GM19395 (cell line): ENCODE results near the gene ADGRG7.

Experiments used
- ATAC-seq: cut with Tn5 transposase; IDR thresholded peaks from one replicate; pipeline ENCODE4 v1.9.1; 2021; ENCODE audit warnings: mild to moderate bottlenecking, moderate library complexity; ENCODE audit not compliant: unreplicated experiment

Gene ADGRG7

GRCh38 chr3:100697172-100697571 lies 87.8 kb downstream of the ADGRG7 start:
- ATAC-seq, result no peak

- no peak for ATAC-seq
These were observed 88.4 kb downstream of the ADGRG7 start for GRCh38 chr3:100697723-100698285.

GRCh38 chr3:100698736-100699135 lies 89.3 kb downstream of the ADGRG7 start:
- ATAC-seq, result no peak

- ATAC-seq, result no peak
These were observed 91.3 kb downstream of the ADGRG7 start for GRCh38 chr3:100700708-100701107.

- ATAC-seq, result peak; percentile 65
These were observed 92.9 kb downstream of the ADGRG7 start for GRCh38 chr3:100702082-100702979.

- peak; percentile 12 for ATAC-seq
These were observed 93.6 kb downstream of the ADGRG7 start for GRCh38 chr3:100702980-100703345.

- no peak for ATAC-seq
These were observed 94.5 kb downstream of the ADGRG7 start for GRCh38 chr3:100703865-100704264.

- no peak for ATAC-seq
These were observed 97.0 kb downstream of the ADGRG7 start for GRCh38 chr3:100706365-100706764.

- ATAC-seq, result no peak
These were observed 99.2 kb downstream of the ADGRG7 start for GRCh38 chr3:100708644-100708988.

GRCh38 chr3:100708989-100709841 lies 99.8 kb downstream of the ADGRG7 start, which contains the start of gene TFG:
Gene TFG, plus strand, starts transcription at chr3:100709494. Its CDS starts 4,192 bp downstream, at chr3:100713686.
- peak; percentile 95 for ATAC-seq

- no peak for ATAC-seq
These were observed 100.5 kb downstream of the ADGRG7 start for GRCh38 chr3:100709842-100710260.

- peak; percentile 55 for ATAC-seq
These were observed 101.0 kb downstream of the ADGRG7 start for GRCh38 chr3:100710261-100710968.

- ATAC-seq, result no peak
These were observed 105.8 kb downstream of the ADGRG7 start for GRCh38 chr3:100715176-100715575.

- no peak for ATAC-seq
These were observed 107.7 kb downstream of the ADGRG7 start for GRCh38 chr3:100717063-100717462.

- no peak for ATAC-seq
These were observed 108.5 kb downstream of the ADGRG7 start for GRCh38 chr3:100717637-100718487.

- no peak for ATAC-seq
These were observed 109.7 kb downstream of the ADGRG7 start for GRCh38 chr3:100719136-100719535.

- ATAC-seq, result no peak
These were observed 111.0 kb downstream of the ADGRG7 start for GRCh38 chr3:100720426-100720825.

- ATAC-seq, result no peak
These were observed 116.6 kb downstream of the ADGRG7 start for GRCh38 chr3:100725935-100726513.

- no peak for ATAC-seq
These were observed 117.3 kb downstream of the ADGRG7 start for GRCh38 chr3:100726706-100727105.

- peak; percentile 79 for ATAC-seq
These were observed 121.1 kb downstream of the ADGRG7 start for GRCh38 chr3:100730524-100730923.
